GM12872 (cell line): ENCODE data around the gene AATK.

Experiments
- TF ChIP-seq, protein P1 (sequence below): IDR thresholded peaks from 3 replicates; pipeline ENCODE4 v1.5.1; 2011; ENCODE audit warnings: low read depth, mild to moderate bottlenecking, low read length, moderate library complexity; ENCODE audit not compliant: insufficient read depth

AATK gene

DNA sequence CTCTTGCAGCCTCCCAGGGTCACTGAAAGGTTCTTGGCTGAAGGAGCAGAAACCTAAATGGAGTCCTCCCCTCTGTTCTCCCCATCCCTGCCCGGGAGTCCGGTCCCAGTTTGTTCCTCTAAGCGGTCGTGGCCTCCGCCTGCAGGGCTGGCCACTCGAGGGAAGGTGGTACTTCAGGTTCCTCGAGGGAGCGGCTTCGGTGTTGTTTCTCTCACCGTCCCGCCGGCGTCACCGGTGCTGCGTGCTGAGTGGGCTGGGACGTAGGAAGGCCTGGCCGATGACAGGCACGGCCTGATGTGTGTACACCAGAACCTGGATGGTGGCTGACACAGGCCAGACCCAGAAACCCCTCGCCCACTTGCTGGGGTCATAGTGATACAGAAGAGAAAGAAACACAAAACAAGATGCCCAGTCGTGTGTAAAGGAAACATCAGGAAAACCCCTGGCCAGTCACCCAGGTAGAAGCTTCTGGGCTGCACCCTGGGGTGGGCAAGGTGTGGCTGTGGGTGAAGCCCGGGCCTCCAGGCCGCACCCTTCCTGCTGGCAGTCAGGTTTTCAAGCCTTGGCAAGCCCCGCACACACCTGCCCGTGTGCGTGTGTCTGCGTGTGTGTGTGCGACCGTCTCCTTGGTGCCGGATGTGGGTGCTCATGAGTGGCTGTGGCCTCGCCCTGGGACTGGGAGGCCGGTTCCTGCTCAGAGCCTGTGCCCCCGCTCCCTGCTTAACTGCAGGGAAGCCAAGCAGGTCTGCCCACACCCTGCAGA, 79.1 kb downstream of the AATK start:
- TF ChIP-seq, protein P1, sequence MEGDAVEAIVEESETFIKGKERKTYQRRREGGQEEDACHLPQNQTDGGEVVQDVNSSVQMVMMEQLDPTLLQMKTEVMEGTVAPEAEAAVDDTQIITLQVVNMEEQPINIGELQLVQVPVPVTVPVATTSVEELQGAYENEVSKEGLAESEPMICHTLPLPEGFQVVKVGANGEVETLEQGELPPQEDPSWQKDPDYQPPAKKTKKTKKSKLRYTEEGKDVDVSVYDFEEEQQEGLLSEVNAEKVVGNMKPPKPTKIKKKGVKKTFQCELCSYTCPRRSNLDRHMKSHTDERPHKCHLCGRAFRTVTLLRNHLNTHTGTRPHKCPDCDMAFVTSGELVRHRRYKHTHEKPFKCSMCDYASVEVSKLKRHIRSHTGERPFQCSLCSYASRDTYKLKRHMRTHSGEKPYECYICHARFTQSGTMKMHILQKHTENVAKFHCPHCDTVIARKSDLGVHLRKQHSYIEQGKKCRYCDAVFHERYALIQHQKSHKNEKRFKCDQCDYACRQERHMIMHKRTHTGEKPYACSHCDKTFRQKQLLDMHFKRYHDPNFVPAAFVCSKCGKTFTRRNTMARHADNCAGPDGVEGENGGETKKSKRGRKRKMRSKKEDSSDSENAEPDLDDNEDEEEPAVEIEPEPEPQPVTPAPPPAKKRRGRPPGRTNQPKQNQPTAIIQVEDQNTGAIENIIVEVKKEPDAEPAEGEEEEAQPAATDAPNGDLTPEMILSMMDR: no peak

DNA sequence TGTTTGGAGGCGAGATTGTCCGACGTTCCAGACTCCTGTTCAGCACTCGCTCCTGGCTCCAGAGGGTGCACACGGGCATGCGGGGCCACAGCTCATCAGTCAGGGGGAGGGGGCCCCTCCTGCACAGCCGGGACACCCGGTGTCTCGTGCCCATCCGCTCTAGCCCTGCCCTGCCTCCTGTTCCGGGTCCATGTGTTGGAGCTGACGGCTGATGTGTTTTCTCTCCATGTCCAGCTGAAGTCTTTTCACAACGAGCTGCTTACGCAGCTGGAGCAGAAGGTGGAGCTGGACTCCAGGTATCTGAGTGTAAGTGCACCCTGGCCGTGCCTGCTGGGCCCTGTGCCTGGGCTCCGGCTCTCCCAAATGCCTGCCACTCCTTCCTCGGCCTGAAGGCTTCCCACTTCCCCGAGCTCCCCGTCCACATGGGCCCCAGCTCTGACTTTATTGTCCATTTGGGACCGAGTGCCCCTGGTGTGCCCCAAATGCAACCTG, 80.6 kb downstream of the AATK start:
- TF ChIP-seq, protein P1: no peak

DNA sequence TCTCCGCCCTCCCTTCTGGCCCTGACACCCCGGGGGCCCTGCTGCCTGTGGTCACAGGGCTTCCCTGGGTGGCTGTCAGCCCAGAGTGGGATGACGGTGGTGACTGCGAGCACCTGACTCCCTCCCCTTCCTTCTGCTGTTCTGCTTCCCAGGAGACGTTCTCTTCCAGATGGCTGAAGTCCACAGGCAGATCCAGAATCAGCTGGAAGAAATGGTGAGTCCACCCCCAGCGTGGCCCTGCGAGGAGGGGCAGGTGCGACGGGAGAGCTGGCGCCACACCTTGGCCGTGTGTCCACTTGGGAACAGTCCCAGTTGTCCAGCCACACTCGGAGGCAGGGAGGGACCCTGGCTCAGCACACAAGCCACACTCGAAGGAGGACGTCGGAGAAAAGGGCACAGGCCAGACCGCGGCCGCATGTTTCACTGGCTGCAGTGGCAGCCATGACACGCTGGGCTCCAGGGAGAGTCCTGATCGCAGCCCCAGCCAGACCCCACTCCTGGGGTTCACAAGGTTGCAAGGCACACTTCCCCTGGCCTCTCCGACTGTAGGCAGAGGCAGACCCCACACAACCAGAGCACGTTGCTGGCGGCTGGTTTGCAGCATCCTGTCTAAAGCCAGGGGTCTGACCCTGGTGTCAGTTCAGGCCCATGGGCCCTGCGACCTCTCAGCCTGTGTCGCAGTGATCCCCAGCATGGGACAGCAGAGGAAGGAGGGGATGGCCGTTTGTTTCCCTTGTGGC, 81.2 kb downstream of the AATK start:
- TF ChIP-seq, protein P1: no peak

DNA sequence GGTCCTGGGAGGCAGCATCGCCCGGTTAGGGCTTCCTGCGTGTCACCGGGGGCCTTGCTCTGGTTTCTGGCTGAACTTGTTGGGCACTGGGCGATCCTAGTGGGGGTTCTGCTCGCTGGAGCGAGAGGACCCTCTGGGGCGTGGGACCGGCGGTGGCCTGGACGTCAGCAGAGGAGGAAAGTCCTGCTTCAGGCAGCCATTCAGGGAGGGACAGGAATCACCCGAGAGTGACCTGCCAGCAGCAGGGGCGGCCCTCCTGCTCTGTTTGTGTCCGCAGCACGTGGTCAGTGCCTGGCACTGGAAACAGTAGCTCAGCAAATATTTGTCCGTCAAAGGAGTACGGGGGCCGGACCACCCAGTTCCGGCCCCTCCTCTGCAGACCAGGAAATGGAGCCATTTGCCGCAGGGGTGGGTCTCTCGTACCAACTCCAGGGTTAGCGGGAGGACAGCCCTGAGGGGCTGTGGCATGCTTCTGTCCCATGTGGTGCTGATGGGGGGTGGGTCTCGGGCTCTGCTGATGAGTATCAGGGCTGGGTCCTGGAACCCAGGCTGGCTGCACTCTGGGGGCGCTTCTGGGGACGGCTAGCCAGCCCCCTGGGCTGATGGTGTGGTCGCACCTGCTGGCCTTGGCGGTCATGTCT, 82.8 kb downstream of the AATK start:
- TF ChIP-seq, protein P1: no peak

DNA sequence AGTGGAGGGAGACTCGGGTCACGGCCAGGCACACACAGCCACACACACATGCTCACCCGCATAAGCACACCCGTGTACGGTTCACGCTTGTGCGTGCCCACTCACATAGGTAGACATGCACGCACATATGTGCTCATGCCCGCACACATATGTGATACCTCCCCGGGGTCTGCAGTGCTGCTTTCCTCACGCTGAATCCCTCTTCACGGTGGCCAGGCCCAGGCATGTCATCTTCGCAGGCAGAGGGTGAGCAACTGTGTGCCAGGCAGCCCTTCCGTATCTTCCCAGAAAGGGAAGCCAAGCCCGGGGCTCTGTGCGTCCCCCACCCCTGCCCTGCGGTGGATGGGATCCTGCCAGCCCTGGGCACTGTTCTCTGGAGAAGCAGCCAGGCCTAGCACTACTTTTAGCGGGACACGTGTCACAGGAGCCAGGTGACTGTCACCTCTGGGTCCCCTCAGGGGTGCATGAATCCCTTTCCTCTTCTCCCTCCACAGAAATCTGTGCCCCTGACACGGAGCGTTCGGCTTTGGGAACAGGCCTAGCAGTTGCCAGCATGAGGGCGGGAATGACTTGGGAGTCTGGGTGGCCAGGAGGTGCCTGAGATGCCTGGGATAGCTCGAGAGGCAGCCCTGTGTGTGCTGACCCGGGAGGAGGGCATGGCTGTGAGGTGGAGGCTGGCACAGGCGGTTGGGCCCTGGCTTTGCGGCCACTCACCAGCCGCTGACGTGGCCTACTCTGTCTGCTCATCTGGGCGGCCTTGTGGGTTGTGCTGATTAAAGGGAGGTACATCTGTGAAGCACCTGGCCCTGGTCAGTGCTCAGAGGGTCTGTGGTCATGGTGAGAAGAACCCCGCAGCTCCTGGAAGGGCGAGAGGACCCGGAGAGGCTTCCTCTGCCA, 83.6 kb downstream of the AATK start:
- TF ChIP-seq, protein P1: no peak

DNA sequence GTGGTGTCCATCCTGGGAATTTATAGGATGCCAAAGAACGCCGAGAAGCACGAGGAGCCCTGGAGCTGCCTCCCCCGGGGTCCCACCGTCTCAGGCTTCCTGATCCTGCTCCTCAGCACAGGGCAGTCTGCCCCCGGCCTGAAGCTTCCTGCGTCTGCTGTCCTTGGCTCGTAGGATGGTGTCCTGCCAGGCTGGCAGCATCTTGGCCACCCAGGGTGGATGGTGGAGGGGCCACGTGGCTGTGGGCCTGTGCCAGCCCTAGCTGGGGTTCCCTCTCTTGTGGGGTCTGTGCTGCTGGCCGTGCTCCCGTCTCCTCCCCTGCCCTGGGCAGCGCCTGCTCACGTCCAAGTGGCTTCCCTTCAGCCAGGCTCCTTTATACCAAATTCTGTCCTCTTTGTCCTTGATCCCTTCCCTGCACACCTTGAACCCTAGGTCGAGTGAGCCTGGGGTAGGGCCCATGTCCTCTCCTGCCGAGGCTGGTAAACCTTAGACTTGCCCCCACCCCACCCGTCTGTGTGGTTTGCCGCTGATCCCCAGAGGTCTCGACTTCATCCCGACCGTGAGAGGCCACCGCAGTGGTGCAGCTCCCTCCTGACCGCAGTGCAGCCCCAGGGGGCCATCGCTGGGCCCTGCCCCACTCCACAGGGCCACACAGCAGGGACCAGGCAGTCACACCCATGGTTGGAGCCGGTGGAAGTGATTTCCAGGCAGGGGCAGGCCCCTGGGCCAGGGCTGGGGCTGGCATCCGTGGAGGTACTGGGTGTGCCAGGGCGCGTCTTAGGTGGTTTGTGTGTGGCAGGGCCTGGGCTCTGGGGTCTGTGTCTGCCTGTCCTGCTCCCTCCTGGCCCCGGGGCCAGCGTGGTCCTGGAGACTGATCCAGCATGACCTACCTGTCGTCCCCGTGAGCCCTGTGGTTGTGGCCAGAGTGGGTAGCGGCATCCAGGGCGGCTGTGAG, 84.5 kb downstream of the AATK start:
- TF ChIP-seq, protein P1: no peak
